ENCODE data around the gene GRIK1. TPM values are rescaled to one million over a fixed set of nuclear protein-coding genes. Genes with fewer than 3 reads are reported as not detected.
"Not testable (repeated sequence)": the region's sequence is repeated elsewhere in the genome, so short reads cannot be mapped to it uniquely, and the experiment has no call there.

GRIK1 gene
- total RNA-seq, 1 donor: not detected

DNA sequence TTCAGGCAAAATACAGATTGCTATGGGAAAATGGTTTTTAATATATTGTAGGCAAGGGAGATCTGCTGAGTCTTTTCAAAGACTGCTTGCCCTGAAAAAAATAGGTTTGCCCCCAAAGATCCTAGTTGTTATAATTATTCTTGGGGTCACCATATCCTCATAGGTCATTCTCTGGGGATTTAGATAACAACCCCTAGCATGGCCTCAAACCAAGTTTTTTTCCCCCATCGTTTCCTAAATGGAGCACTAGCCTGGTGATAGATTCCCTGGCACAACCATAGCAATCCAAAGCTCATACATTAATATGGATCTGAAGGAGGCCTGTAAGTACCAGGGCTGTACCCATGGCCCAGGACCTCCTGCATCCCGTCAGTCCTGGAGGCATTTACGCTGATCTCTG lies 325.9 kb downstream of the GRIK1 start:
- no peak overlapping the region for H3K27ac ChIP-seq (ENCODE audit: low read depth, low read length)
- TF ChIP-seq, protein P1, sequence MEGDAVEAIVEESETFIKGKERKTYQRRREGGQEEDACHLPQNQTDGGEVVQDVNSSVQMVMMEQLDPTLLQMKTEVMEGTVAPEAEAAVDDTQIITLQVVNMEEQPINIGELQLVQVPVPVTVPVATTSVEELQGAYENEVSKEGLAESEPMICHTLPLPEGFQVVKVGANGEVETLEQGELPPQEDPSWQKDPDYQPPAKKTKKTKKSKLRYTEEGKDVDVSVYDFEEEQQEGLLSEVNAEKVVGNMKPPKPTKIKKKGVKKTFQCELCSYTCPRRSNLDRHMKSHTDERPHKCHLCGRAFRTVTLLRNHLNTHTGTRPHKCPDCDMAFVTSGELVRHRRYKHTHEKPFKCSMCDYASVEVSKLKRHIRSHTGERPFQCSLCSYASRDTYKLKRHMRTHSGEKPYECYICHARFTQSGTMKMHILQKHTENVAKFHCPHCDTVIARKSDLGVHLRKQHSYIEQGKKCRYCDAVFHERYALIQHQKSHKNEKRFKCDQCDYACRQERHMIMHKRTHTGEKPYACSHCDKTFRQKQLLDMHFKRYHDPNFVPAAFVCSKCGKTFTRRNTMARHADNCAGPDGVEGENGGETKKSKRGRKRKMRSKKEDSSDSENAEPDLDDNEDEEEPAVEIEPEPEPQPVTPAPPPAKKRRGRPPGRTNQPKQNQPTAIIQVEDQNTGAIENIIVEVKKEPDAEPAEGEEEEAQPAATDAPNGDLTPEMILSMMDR (IDR thresholded peaks at IDR 0.05; ENCODE audit: extremely low read depth, low read depth, low read length): no peak
- no peak for DNase-seq (ENCODE audit: insufficient read length, low spot score, missing footprints)
- H3K9me3 ChIP-seq (ENCODE audit: low read depth, low read length): no peaks in the 10 kb centered on the region
- H3K36me3 ChIP-seq (ENCODE audit: insufficient read depth, low read length): no peaks in the 10 kb centered on the region
- no peak overlapping the region for H3K4me2 ChIP-seq (ENCODE audit: insufficient read depth, low read length)
- peaks cover 6% of the 10 kb centered on the region for H3K4me1 ChIP-seq (ENCODE audit: insufficient read depth, low read length)
- no peak overlapping the region for H3K4me3 ChIP-seq (ENCODE audit: insufficient read depth, low read length)
- H2AFZ ChIP-seq (ENCODE audit: low read length): no peak overlapping the region
- H4K20me1 ChIP-seq (ENCODE audit: insufficient read depth, low read length): no peaks in the 10 kb centered on the region
- H3K27me3 ChIP-seq (ENCODE audit: insufficient read depth, low read length): no peaks in the 10 kb centered on the region
- no peaks in the 10 kb centered on the region for H3K79me2 ChIP-seq (ENCODE audit: insufficient read depth, low read length)

DNA sequence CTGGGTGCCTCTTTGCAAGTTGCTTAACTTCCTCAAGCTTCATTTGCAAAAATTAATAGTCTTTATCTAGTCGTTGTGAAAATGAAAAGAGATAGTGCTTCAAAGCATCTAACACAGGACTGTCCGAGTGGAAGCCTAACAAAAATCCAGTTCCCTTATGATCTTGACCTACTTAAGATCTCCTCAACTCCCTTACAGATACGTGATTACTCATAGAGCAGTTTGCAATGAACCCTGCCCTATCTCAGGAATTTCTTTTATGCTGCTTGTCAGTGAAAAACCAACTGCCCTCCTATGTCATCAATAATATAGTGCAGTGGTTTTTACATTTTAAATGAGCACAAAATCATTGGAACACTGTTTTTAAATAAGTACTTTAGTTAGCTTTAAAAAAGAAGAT lies 326.8 kb downstream of the GRIK1 start:
- no peak overlapping the region for H3K4me2 ChIP-seq (ENCODE audit: insufficient read depth, low read length)
- H3K27me3 ChIP-seq (ENCODE audit: insufficient read depth, low read length): no peaks in the 10 kb centered on the region
- TF ChIP-seq, protein P1 (IDR thresholded peaks at IDR 0.05; ENCODE audit: extremely low read depth, low read depth, low read length): no peak
- H4K20me1 ChIP-seq (ENCODE audit: insufficient read depth, low read length): no peaks in the 10 kb centered on the region
- peaks cover 6% of the 10 kb centered on the region for H3K4me1 ChIP-seq (ENCODE audit: insufficient read depth, low read length)
- H3K36me3 ChIP-seq (ENCODE audit: insufficient read depth, low read length): no peaks in the 10 kb centered on the region
- peak; percentile 34 for DNase-seq (ENCODE audit: insufficient read length, low spot score, missing footprints)
- H2AFZ ChIP-seq (ENCODE audit: low read length): no peak overlapping the region
- no peaks in the 10 kb centered on the region for H3K9me3 ChIP-seq (ENCODE audit: low read depth, low read length)
- H3K79me2 ChIP-seq (ENCODE audit: insufficient read depth, low read length): no peaks in the 10 kb centered on the region
- H3K27ac ChIP-seq (ENCODE audit: low read depth, low read length): no peak overlapping the region
- no peak overlapping the region for H3K4me3 ChIP-seq (ENCODE audit: insufficient read depth, low read length)

DNA sequence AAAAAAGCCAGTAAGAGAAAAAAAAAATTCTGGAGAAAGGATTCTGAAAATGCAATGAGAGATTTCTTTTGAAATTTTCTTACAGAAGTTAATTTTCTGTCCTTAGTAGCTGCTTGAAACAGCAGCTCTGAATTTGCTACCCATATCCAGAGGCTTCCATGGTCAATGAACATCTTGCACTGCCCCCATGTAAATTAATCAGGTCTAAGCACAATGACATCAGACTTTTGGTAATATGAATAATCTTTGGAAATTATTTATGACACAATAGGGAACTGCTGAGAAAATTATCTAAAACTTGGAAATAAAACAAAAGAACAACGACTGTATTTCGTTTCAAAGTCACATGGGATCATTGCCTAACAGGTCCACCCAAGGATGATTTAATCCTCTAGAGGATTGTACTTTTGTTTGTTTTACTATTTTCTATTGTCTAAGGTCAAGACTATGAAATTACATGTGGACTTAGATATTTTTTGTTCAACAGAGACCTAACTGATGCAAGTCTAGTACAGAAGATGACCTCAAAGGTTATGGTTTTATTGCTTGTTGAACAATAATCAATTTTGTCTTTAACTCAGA lies 328.9 kb downstream of the GRIK1 start:
- no peak for DNase-seq (ENCODE audit: insufficient read length, low spot score, missing footprints)
- Histone ChIP-seq H3K79me2 (ENCODE audit: insufficient read depth, low read length) (no peaks in the 10 kb centered on the region), H3K4me1 (ENCODE audit: insufficient read depth, low read length) (peaks cover 6% of the 10 kb centered on the region), H3K4me2 (ENCODE audit: insufficient read depth, low read length) (no peak overlapping the region), H3K36me3 (ENCODE audit: insufficient read depth, low read length) (no peaks in the 10 kb centered on the region), H3K27ac (ENCODE audit: low read depth, low read length) (no peak overlapping the region), H3K9me3 (ENCODE audit: low read depth, low read length) (no peaks in the 10 kb centered on the region), H2AFZ (ENCODE audit: low read length) (no peak overlapping the region), H3K4me3 (ENCODE audit: insufficient read depth, low read length) (no peak overlapping the region), H3K27me3 (ENCODE audit: insufficient read depth, low read length) (no peaks in the 10 kb centered on the region), H4K20me1 (ENCODE audit: insufficient read depth, low read length) (no peaks in the 10 kb centered on the region)
- TF ChIP-seq, protein P1 (IDR thresholded peaks at IDR 0.05; ENCODE audit: extremely low read depth, low read depth, low read length): no peak

DNA sequence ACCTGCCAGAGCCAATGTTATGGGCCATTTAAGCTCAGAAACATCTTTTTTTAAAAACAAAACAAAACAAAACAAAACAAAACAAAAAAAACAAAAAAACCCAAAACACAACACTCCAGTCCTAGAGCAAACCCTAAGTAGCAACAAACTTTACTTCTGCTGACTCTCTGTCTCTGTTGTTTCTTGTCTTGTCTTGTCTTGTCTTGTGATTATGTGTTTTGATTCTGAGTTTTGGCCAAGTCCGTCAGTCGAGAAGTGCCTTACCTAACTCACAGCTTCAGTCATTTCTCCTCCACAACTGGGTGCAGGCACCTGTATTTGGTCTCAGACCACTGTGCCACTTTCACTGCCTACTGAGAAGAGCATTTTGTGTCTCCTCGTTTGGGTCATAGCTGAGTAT lies 333.2 kb downstream of the GRIK1 start:
- H3K79me2 ChIP-seq (ENCODE audit: insufficient read depth, low read length): no peaks in the 10 kb centered on the region
- no peak overlapping the region for H3K4me2 ChIP-seq (ENCODE audit: insufficient read depth, low read length)
- H3K27me3 ChIP-seq (ENCODE audit: insufficient read depth, low read length): no peaks in the 10 kb centered on the region
- H3K4me3 ChIP-seq (ENCODE audit: insufficient read depth, low read length): no peak overlapping the region
- no peaks in the 10 kb centered on the region for H3K4me1 ChIP-seq (ENCODE audit: insufficient read depth, low read length)
- H3K36me3 ChIP-seq (ENCODE audit: insufficient read depth, low read length): no peaks in the 10 kb centered on the region
- no peaks in the 10 kb centered on the region for H3K9me3 ChIP-seq (ENCODE audit: low read depth, low read length)
- DNase-seq (ENCODE audit: insufficient read length, low spot score, missing footprints): no peak
- TF ChIP-seq, protein P1 (IDR thresholded peaks at IDR 0.05; ENCODE audit: extremely low read depth, low read depth, low read length): no peak
- no peaks in the 10 kb centered on the region for H4K20me1 ChIP-seq (ENCODE audit: insufficient read depth, low read length)
- H3K27ac ChIP-seq (ENCODE audit: low read depth, low read length): no peak overlapping the region
- H2AFZ ChIP-seq (ENCODE audit: low read length): no peak overlapping the region

DNA sequence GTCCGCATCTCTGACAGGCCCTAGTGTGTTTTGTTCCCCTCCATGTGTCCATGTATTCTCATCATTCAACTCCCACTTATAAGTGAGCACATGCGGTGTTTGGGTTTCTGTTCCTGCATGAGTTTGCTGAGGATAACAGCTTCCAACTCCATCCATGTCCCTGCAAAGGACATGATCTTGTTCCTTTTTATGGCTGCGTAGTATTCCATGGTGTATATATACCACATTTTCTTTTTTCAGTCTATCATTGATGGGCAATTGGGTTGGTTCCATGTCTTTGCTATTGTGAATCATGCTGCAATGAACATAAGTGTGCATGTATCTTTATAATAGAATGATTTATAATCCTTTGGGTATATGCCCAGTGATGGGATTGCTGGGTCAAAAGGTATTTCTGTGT lies 334.6 kb downstream of the GRIK1 start:
- H3K36me3 ChIP-seq (ENCODE audit: insufficient read depth, low read length); H3K27ac ChIP-seq (ENCODE audit: low read depth, low read length); H3K79me2 ChIP-seq (ENCODE audit: insufficient read depth, low read length); H3K9me3 ChIP-seq (ENCODE audit: low read depth, low read length); H3K4me3 ChIP-seq (ENCODE audit: insufficient read depth, low read length); H4K20me1 ChIP-seq (ENCODE audit: insufficient read depth, low read length); H3K4me1 ChIP-seq (ENCODE audit: insufficient read depth, low read length); H3K27me3 ChIP-seq (ENCODE audit: insufficient read depth, low read length); H3K4me2 ChIP-seq (ENCODE audit: insufficient read depth, low read length); DNase-seq (ENCODE audit: insufficient read length, low spot score, missing footprints); H2AFZ ChIP-seq (ENCODE audit: low read length): not testable (repeated sequence)
